22Rv1 (cell line): ENCODE data around the gene PLIN1.

Experiments
- H3K27ac ChIP-seq: fragments of 450-650 bp; 2 replicates; pipeline ENCODE4 v1.5.1; 2017
- CTCF ChIP-seq: fragments of 450-650 bp; IDR thresholded peaks from 2 replicates; pipeline ENCODE4 v1.5.1; 2017; ENCODE audit warnings: mild to moderate bottlenecking
- ZFX ChIP-seq: fragments of 450-650 bp; IDR thresholded peaks from 2 replicates; pipeline ENCODE4 v1.6.1; 2017; ENCODE audit warnings: antibody characterized with exemption, borderline replicate concordance

The PLIN1 gene

DNA sequence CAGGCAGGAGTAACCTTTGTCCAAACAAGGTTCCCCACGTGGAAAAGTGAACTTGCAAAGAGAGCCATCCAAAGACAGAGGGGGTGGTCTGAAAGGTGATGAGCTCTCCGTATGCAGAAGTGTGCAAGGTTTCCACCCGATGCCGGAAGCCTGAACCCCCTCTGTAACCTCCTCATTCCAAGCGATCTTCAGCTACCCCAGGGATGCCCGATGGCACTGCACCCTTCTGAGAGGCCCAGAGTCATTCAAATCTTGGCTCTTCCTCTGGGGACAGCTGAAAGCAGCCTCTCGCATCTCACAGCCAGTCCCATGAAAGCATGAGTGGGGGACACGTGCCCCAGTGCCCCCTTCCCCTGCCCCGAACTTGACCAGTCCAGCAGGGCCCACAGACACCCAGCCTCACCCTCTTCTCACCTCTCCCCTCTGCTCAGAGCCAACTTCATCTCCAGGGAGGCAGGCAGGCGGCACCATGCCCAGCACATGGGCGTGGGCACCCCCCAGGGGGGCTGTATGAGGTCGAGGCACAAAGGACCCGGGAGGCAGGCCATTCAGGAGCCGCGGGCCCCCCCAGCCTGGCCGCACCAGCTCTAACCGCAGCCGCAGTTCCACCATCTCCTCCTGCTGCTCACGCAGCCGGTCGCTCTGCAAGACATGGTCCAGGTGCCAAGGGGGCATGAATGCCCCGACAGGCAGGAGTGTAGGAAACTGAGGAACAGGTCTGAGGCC is 32.6 kb downstream of the PLIN1 start:
- H3K27ac ChIP-seq: no peak overlapping the region
- no peak for TF ChIP-seq ZFX
- TF ChIP-seq CTCF: no peak

DNA sequence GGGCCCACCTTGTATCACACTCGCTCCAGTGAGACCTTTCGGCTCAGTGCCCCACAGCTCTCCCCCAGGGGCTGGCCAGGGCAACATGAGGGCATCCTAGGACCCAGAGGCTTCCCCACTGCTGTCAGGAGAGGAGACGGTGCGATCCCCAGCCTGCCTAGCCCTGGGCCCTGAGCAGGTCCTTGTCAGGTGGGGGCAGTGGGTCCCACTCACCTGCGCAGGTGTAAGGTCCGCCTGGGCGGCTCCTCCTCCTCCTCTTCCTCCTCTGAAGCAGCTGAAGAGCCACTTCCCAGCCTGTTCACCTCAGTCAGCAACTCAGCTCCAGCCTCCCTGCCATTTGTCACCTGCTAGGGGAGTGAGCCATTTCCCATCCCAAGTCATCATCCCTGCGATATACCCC is 33.5 kb downstream of the PLIN1 start:
- H3K27ac ChIP-seq: no peak overlapping the region
- TF ChIP-seq ZFX (no peak), CTCF (no peak)

- no peak for TF ChIP-seq CTCF
- TF ChIP-seq ZFX: no peak
- H3K27ac ChIP-seq: no peak overlapping the region
Observed at GRCh38 chr15:89642106-89642505, 37.1 kb downstream of the PLIN1 start.

- H3K27ac ChIP-seq: no peak overlapping the region
- TF ChIP-seq ZFX: no peak
- no peak for TF ChIP-seq CTCF
Observed at GRCh38 chr15:89641053-89641452, 38.1 kb downstream of the PLIN1 start.

DNA sequence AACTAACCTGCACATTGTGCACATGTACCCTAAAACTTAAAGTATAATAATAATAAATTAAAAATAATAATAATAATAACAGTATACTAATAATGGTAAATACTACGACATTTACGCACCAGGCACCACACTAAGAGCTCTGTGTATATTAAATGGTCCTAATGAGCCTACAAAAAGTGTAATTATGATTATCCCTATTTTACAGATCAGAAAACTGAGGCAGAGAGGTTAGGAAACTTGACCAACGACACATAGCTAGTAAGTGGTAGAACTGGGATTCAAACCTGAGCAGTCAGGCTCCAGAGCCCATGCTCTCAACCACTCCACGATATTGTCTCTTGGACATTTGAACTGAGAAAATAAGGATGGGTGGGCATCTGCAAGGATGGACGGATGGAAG is 38.9 kb downstream of the PLIN1 start:
- TF ChIP-seq CTCF (no peak), ZFX (no peak)
- H3K27ac ChIP-seq: no peak overlapping the region

DNA sequence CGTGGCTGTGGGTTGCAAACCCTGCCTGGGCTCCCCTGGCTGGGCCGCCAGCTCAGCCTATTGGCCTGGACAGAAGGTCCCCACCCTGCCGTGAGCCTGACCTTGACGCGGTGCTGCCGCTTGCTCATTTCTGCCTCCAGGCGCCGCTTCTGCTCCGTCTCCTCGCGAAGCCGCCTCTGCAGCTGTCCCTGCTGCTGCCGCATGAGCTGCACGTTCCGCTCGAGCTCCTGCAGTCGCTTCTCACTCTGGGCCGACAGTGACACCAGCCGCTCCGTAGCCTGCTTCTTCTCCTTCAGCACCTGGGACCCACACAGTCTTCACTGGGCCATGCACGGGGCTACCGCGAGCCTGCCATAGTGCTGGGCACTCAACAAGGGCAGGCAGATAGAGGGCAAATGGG is 45.6 kb downstream of the PLIN1 start:
- no peak overlapping the region for H3K27ac ChIP-seq
- TF ChIP-seq ZFX: no peak

DNA sequence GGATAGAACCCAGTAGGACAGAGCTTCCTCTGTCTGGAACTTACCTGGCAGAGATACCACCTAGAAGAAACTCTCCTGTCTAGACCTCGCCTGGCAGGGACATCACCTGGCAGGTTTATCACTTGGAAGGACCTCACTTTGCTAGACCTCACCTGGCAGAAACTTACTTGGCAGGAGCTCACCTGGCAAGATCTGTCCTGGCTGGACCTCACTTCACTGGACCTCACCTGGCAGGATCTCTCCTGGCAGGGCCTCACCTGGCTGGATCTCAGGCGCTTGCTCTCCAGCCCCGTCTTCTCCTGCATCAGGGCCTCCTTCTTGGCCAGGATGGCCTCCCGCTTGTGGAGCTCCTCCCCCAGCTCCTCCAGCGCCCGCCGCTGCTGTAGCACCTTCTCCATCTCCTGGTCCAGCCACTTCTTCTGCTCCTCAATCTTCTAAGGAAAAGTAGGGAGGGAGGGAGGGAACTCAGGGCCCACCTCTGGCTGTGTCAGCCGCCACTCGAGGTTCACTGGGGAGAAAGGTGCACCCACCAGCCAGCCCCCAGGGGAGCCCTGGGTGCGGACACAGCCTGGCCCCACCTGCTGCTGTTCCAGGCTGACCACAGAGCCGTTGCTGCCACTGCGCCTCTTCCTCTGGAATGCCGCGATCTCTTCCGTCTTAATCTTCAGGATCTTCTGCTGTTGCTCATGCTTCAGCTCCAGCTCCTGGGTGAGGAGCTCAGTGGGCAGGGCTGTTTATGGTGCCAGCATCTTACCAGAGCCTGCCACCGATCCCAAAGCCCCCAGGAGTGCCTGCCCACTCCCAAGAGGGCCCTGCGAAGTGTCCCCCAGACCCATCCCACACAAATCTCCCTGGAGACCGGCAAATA is 46.4 kb downstream of the PLIN1 start:
- H3K27ac ChIP-seq: no peak overlapping the region
- TF ChIP-seq ZFX (no peak), CTCF (no peak)
